K562 (cell line): ENCODE results near the gene IFNA5. TPM values are rescaled to one million over a fixed set of nuclear protein-coding genes. Genes with fewer than 3 reads are reported as not detected.

Source experiments
- ATAC-seq: fragments of 200-7000 bp; cut with Tn5 transposase; 3 replicates; pipeline ENCODE4 v1.9.1; 2020; ENCODE audit warnings: moderate library complexity
- BruUV-seq: library from RNA; stranded (reverse); fragments of 400-500 nt; replicated peaks from 2 replicates; lab custom pipeline; 2021; lab: Mats Ljungman, UMichigan
- CTCF ChIA-PET: fragments of 300-600 bp; formaldehyde crosslinking; extraction: SDS; loops from one replicate; lab custom pipeline; 2021; ENCODE audit warnings: low intra/inter-chr PET ratio; lab: Yijun Ruan, JAX
- POLR2A ChIA-PET: fragments of 300-600, 350-650 bp; sonication (Branson Sonifier 250); formaldehyde crosslinking; extraction: SDS; loops from one replicate; lab custom pipeline; 2021; ENCODE audit warnings: antibody characterized with exemption, inconsistent platforms; lab: Yijun Ruan, JAX
- DNase-seq, 4 experiments: peaks; one replicate each; pipeline versions ENCODE4 v3.0.0 to v3.0.0-alpha.2; 2011 to 2018; ENCODE audit warnings: low spot score in 3 of 4, mixed read lengths in 3 of 4; ENCODE audit errors: extremely low read depth in 1 of 4
- FAIRE-seq: peaks from 2 replicates; lab custom pipeline; 2011; peaks lifted over from hg19 to GRCh38; lab: Jason Lieb, UNC
- H2AFZ ChIP-seq: 2 replicates; pipeline ENCODE4 v1.6.0; 2011; ENCODE audit warnings: low read depth, low read length, control low read depth, inconsistent platforms
- H3K27ac ChIP-seq: fragments of 200-600 bp; 3 replicates; pipeline ENCODE4 v1.8.0; 2011; ENCODE audit warnings: low read depth, mild to moderate bottlenecking, control low read depth, inconsistent platforms, low read length, moderate library complexity, mixed read lengths; ENCODE audit errors: extremely low read depth
- H3K27me3 ChIP-seq, 2 experiments: fragments of 300-600 bp in 1 of 2; 2 replicates in 1 of 2; 3 replicates in 1 of 2; pipeline versions ENCODE4 v1.6.0 to v1.8.0; 2011; ENCODE audit warnings: inconsistent platforms in 2 of 2, low read length in 2 of 2, mild to moderate bottlenecking in 1 of 2, mixed read lengths in 1 of 2, moderate library complexity in 1 of 2; ENCODE audit not compliant: control insufficient read depth in 2 of 2, insufficient read depth in 2 of 2
- H3K36me3 ChIP-seq: fragments of 300-600 bp; 3 replicates; pipeline ENCODE4 v1.8.0; 2011; ENCODE audit warnings: mild to moderate bottlenecking, low read length, inconsistent platforms; ENCODE audit not compliant: control insufficient read depth, insufficient read depth
- H3K4me1 ChIP-seq, 2 experiments: fragments of 200-600 bp in 1 of 2; replicated peaks in 1 of 2; 2 replicates in 1 of 2; 3 replicates in 1 of 2; pipeline versions ENCODE4 v1.5.1 to v1.8.0; 2011; ENCODE audit warnings: inconsistent platforms in 2 of 2, low read length in 2 of 2, mild to moderate bottlenecking in 1 of 2, mixed read lengths in 1 of 2, moderate library complexity in 1 of 2; ENCODE audit not compliant: control insufficient read depth in 2 of 2, insufficient read depth in 2 of 2
- H3K4me2 ChIP-seq: 2 replicates; pipeline ENCODE4 v1.6.1; 2011; ENCODE audit warnings: low read length, control low read depth, inconsistent platforms, mixed read lengths; ENCODE audit not compliant: insufficient read depth
- H3K4me3 ChIP-seq: fragments of 200-600 bp; sonication (generic), shearing (Covaris generic); 2 replicates; pipeline ENCODE4 v1.5.1; 2016; ENCODE audit warnings: control low read depth, inconsistent platforms
- H3K79me2 ChIP-seq: fragments of 200-600 bp; 3 replicates; pipeline ENCODE4 v1.8.0; 2011; ENCODE audit warnings: low read length, inconsistent platforms; ENCODE audit not compliant: control insufficient read depth, insufficient read depth
- H3K9ac ChIP-seq, 2 experiments: 2 replicates each; pipeline versions ENCODE4 v1.6.0 to v1.6.1; 2011; ENCODE audit warnings: low read depth in 2 of 2, low read length in 2 of 2, control low read depth in 1 of 2, inconsistent platforms in 1 of 2, mild to moderate bottlenecking in 1 of 2, mixed read lengths in 1 of 2; ENCODE audit not compliant: insufficient read depth in 1 of 2
- H3K9me1 ChIP-seq: one replicate; pipeline ENCODE4 v1.6.0; 2011; ENCODE audit warnings: inconsistent platforms, mild to moderate bottlenecking, low read length, moderate library complexity; ENCODE audit not compliant: control insufficient read depth, insufficient read depth
- H3K9me3 ChIP-seq: replicated peaks from 2 replicates; pipeline ENCODE4 v1.5.1; 2011; ENCODE audit warnings: low read depth, low read length, inconsistent platforms; ENCODE audit not compliant: control insufficient read depth, insufficient read depth
- H4K20me1 ChIP-seq: replicated peaks from 2 replicates; pipeline ENCODE4 v1.6.1; 2011; ENCODE audit warnings: low read length, inconsistent platforms, mixed read lengths; ENCODE audit not compliant: control insufficient read depth, insufficient read depth
- CC2D1A ChIP-seq: fragments of 450-650 bp; IDR thresholded peaks from 2 replicates; pipeline ENCODE4 v1.6.1; 2017; ENCODE audit warnings: mild to moderate bottlenecking
- CREB1 ChIP-seq, 2 experiments: sonication (generic) in 1 of 2; formaldehyde crosslinking in 1 of 2; IDR thresholded peaks; 2 replicates each; pipeline versions ENCODE4 v1.6.1 to v1.8.0; 2012 to 2022; ENCODE audit warnings: inconsistent platforms in 1 of 2, mild to moderate bottlenecking in 1 of 2, missing genetic modification reagents in 1 of 2, moderate library complexity in 1 of 2
- HIVEP1 ChIP-seq: fragments of 250-450 bp; sonication (Bioruptor Pico); IDR thresholded peaks from 2 replicates; pipeline ENCODE4 v1.4.0; 2020; ENCODE audit warnings: mild to moderate bottlenecking
- KLF1 ChIP-seq: fragments of 450-650 bp; IDR thresholded peaks from 2 replicates; pipeline ENCODE4 v1.6.1; 2016; ENCODE audit warnings: missing genetic modification characterization, missing compliant biosample characterization
- PCBP1 ChIP-seq: fragments of 200-400 bp; formaldehyde crosslinking; IDR thresholded peaks from 2 replicates; pipeline ENCODE4 v1.6.1; 2018; ENCODE audit warnings: mild to moderate bottlenecking, low read depth, low read length; ENCODE audit not compliant: poor library complexity, severe bottlenecking
- POLR2H ChIP-seq: IDR thresholded peaks from 2 replicates; pipeline ENCODE4 v1.6.1; 2016; ENCODE audit warnings: missing genetic modification characterization, low read depth, mild to moderate bottlenecking, control low read depth, missing compliant biosample characterization, moderate library complexity
- RBBP5 ChIP-seq: fragments of 200-600 bp; sonication (generic); IDR thresholded peaks from 2 replicates; pipeline ENCODE4 v1.6.1; 2012; ENCODE audit warnings: borderline replicate concordance, mild to moderate bottlenecking, low read length, control low read depth, inconsistent platforms; ENCODE audit not compliant: insufficient read depth, poor library complexity, severe bottlenecking
- ZNF699 ChIP-seq: fragments of 250-450 bp; sonication (Bioruptor Pico); IDR thresholded peaks from 2 replicates; pipeline ENCODE4 v1.8.0; 2021; ENCODE audit warnings: mild to moderate bottlenecking, moderate library complexity; ENCODE audit not compliant: insufficient replicate concordance
- WGBS: fragments of 100-300 bp; shearing (Covaris generic); methylation state at CpG from one replicate; pipeline ENCODE4 v1.1.6; 2016; ENCODE audit warnings: low coverage, mixed read lengths; ENCODE audit not compliant: insufficient coverage; ENCODE audit errors: missing lambda C conversion rate; 5-methylcytosine and 5-hydroxymethylcytosine counted together
- in situ Hi-C: fragments of 300-500 bp; cut with MboI; formaldehyde crosslinking; loops from 4 replicates; pipeline ENCODE4 v1.15.0; 2018; ENCODE audit warnings: inconsistent platforms, mixed read lengths
- intact Hi-C: fragments of 100-400 bp; cut with micrococcal nuclease; formaldehyde crosslinking; loops from 2 replicates; pipeline ENCODE4 v1.14.2; 2022
- polyA plus RNA-seq, 8 experiments: library from polyadenylated mRNA; depleted of rRNA in 4 of 8; stranded (reverse) in 5 of 8; unstranded in 3 of 8; fragments of >200 nt; fragmentation: Nextera tagmentation in 2 of 8; fragmentation: Illumina TruSeq in 1 of 8; extraction: Ambion mirVana in 2 of 8; extraction: Trizol in 1 of 8; gene quantifications; 2 replicates each; pipeline versions ENCODE4 v1.2.1 to v1.2.3, GENCODE V29; 2011 to 2014; ENCODE audit warnings: inconsistent platforms in 1 of 8, missing spikeins in 1 of 8
- total RNA-seq, 7 experiments: library from RNA; depleted of rRNA in 6 of 7; stranded (reverse); fragments of >200 nt in 6 of 7; fragmentation: Illumina TruSeq in 2 of 7; extraction: Trizol in 2 of 7; gene quantifications; 2 replicates each; pipeline versions ENCODE4 v1.2.1 to v1.2.3, GENCODE V29; 2011 to 2021; ENCODE audit warnings: low replicate concordance in 1 of 7
- TF ChIP-seq, protein P1 (sequence below): sonication (generic); formaldehyde crosslinking; IDR thresholded peaks from 2 replicates; pipeline ENCODE4 v1.8.1; 2023; ENCODE audit warnings: mild to moderate bottlenecking, missing genetic modification reagents

The IFNA5 gene
- total and polyA plus RNA-seq, 9 of the 15 experiments (the other 6 are each of a cell fraction or from before 2014, with no cell fraction given), result not detected

DNA sequence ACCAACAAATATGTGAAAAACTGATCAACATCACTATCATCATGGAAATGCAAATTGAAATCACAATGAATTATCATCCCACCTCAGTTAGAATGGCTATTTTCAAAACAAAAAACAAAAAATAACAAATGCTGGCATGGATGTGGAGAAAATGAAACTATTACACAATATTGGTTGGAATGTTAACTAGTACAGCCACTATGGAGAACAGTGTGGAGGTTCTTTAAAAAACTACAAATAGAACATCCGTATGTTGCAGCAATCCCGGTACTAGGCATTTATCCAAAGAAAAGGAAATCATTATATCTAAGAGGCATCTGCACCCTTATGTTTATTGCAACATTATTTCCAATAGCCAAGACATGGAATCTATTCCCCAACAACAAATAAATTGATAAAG lies 9.0 kb upstream of the IFNA5 start:
- DNase-seq (no peak), ATAC-seq (no peak), FAIRE-seq (no peak)
- Histone ChIP-seq H3K36me3 (no peaks in the 10 kb centered on the region), H3K79me2 (no peaks in the 10 kb centered on the region), H4K20me1 (no peaks in the 10 kb centered on the region), H3K27ac (no peak overlapping the region), H3K9me3 (no peaks in the 10 kb centered on the region), H3K4me3 (no peak overlapping the region), H3K9ac (no peak overlapping the region), H3K4me2 (no peak overlapping the region), H2AFZ (no peak overlapping the region), H3K9me1 (no peaks in the 10 kb centered on the region), H3K27me3 (no peaks in the 10 kb centered on the region), H3K4me1 (no peaks in the 10 kb centered on the region)
- ChIA-PET CTCF (no interaction called here), POLR2A (no interaction called here)
- intact Hi-C loops, result no loop called here
- WGBS, result no CpG with 5 or more reads among the region's 2 CpGs
- TF ChIP-seq POLR2H (tag), result no peak
- no peak for TF ChIP-seq ZNF699 (CRISPR knock-in tag)
- TF ChIP-seq, protein P1, sequence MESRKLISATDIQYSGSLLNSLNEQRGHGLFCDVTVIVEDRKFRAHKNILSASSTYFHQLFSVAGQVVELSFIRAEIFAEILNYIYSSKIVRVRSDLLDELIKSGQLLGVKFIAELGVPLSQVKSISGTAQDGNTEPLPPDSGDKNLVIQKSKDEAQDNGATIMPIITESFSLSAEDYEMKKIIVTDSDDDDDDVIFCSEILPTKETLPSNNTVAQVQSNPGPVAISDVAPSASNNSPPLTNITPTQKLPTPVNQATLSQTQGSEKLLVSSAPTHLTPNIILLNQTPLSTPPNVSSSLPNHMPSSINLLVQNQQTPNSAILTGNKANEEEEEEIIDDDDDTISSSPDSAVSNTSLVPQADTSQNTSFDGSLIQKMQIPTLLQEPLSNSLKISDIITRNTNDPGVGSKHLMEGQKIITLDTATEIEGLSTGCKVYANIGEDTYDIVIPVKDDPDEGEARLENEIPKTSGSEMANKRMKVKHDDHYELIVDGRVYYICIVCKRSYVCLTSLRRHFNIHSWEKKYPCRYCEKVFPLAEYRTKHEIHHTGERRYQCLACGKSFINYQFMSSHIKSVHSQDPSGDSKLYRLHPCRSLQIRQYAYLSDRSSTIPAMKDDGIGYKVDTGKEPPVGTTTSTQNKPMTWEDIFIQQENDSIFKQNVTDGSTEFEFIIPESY, result no peak
- no TSS peak for BruUV-seq
- in situ Hi-C loops, result no loop called here

DNA sequence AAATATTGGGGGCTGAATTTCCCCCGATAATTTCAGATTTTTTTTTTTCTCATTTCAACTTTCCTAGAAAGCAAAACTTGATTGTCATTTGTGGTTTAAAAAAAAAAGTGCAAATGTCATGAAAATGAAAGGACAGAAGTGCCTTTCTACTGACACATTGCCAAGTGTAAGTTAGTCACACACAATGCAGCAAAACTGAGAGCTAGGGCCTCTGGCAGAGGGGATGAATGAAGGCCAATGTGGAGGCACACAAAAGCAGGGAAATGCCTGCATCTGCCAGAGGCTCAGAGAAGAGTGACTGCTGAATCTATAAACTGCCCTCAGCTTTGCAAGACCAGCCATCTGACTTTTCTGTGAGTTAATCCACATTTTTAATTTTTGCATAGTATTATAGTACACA lies 6.8 kb upstream of the IFNA5 start:
- POLR2A ChIA-PET, result no interaction called here
- CTCF ChIA-PET, result no interaction called here
- no peaks in the 10 kb centered on the region for H3K4me1 ChIP-seq
- no peak overlapping the region for H2AFZ ChIP-seq
- intact Hi-C loops, result no loop called here
- DNase-seq (no peak), ATAC-seq (no peak), FAIRE-seq (no peak)
- H3K9me3 ChIP-seq, result no peaks in the 10 kb centered on the region
- H3K36me3 ChIP-seq, result no peaks in the 10 kb centered on the region
- H3K4me3 ChIP-seq, result no peak overlapping the region
- H3K9ac ChIP-seq, result no peak overlapping the region
- H3K4me2 ChIP-seq, result no peak overlapping the region
- TF ChIP-seq CREB1 (IDR thresholded peaks at IDR 0.05) (no peak), CREB1 (CRISPR knock-in tag; IDR thresholded peaks at IDR 0.05) (no peak), HIVEP1 (CRISPR knock-in tag) (no peak), CC2D1A (no peak), PCBP1 (no peak), RBBP5 (no peak), KLF1 (tag) (no peak)
- BruUV-seq, result no TSS peak
- H3K79me2 ChIP-seq, result no peaks in the 10 kb centered on the region
- no peak overlapping the region for H3K27ac ChIP-seq
- no peaks in the 10 kb centered on the region for H4K20me1 ChIP-seq
- WGBS, result no CpG with 5 or more reads among the region's 1 CpG
- no peaks in the 10 kb centered on the region for H3K27me3 ChIP-seq
- H3K9me1 ChIP-seq, result no peaks in the 10 kb centered on the region
- in situ Hi-C loops, result no loop called here
